ENCODE results near the gene RYR3. TPM values are rescaled to one million over a fixed set of nuclear protein-coding genes. Genes with fewer than 3 reads are reported as not detected.

The RYR3 gene
- total and polyA plus RNA-seq, 10 of the 15 experiments (the other 5 are each of a cell fraction or from before 2014, with no cell fraction given), result under 0.01 to 0.44 (median 0.16) TPM; not detected in 5

DNA sequence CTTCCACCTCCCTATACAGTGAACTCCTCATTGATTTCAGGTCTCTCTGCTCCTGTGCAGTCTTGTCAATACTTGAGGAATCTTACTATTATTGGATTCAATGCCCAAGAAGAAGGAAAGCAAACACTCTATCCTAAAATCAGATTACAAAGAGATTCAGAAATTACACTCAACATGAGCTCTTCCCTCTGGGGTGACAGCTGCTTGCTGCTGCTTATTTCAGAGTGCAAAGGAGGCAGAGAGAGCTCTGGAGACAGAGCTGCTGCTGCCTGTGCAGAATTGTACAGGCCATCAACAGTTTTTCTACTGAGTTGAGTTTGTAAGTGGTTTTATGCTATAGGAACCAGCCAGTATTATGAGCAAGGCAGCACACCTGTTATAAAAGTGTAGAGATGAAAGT, 7.1 kb downstream of the RYR3 start:
- in situ Hi-C loops (cut with MboI) (no loop called here), intact Hi-C loops (cut with micrococcal nuclease; ENCODE audit: unreplicated experiment) (no loop called here)
- H4K20me1 ChIP-seq (ENCODE audit: control insufficient read depth, insufficient read depth), result no peaks in the 10 kb centered on the region
- ChIA-PET SMC1A (ENCODE audit: uncharacterized antibody, unreplicated experiment) (no interaction called here), POLR2A (no interaction called here), RAD21 (ENCODE audit: unreplicated experiment) (no interaction called here), CTCF (no interaction called here)
- no peak overlapping the region for H3K27ac ChIP-seq (ENCODE audit: control insufficient read depth, insufficient read depth)
- no peaks in the 10 kb centered on the region for H3K36me3 ChIP-seq (ENCODE audit: control insufficient read depth in 2 of 2, insufficient read depth in 2 of 2, low read length in 1 of 2)
- no peaks in the 10 kb centered on the region for H3K4me1 ChIP-seq (ENCODE audit: control insufficient read depth, insufficient read depth, low read length)
- FAIRE-seq (no peak), DNase-seq (ENCODE audit: low read depth, low spot score) (no peak), ATAC-seq (no peak)
- H3K9me3 ChIP-seq (replicated peaks; ENCODE audit: control insufficient read depth, insufficient read depth, low read length), result no peaks in the 10 kb centered on the region; the same call in 2 of the 3 replicates
- H3K4me2 ChIP-seq (ENCODE audit: control insufficient read depth, insufficient read depth), result no peak overlapping the region
- no peak overlapping the region for H3K4me3 ChIP-seq
- H3K27me3 ChIP-seq (replicated peaks in 1 of 2; ENCODE audit: control insufficient read depth in 2 of 2, insufficient read depth in 2 of 2, low read length in 1 of 2), result peaks cover 1 to 10% of the 10 kb centered on the region in 2 experiments
- H3K9ac ChIP-seq (ENCODE audit: control insufficient read depth, insufficient read depth, low read length), result no peak overlapping the region
- H2AFZ ChIP-seq (ENCODE audit: control insufficient read depth, low read depth, low read length), result no peak overlapping the region
- no peak for TF ChIP-seq BHLHE40 (IDR thresholded peaks at IDR 0.05; ENCODE audit: borderline replicate concordance in 1 of 2, low read depth in 2 of 2, low read length in 1 of 2)
- TF ChIP-seq POLR2AphosphoS5 (IDR thresholded peaks at IDR 0.05; ENCODE audit: low read length), result no peak
- no peak for TF ChIP-seq ASH2L (IDR thresholded peaks at IDR 0.05; ENCODE audit: borderline replicate concordance, low read depth)
- TF ChIP-seq ZZZ3 (IDR thresholded peaks at IDR 0.05; ENCODE audit: control insufficient read depth, insufficient read length, low read depth), result no peak
- TF ChIP-seq, protein P1, sequence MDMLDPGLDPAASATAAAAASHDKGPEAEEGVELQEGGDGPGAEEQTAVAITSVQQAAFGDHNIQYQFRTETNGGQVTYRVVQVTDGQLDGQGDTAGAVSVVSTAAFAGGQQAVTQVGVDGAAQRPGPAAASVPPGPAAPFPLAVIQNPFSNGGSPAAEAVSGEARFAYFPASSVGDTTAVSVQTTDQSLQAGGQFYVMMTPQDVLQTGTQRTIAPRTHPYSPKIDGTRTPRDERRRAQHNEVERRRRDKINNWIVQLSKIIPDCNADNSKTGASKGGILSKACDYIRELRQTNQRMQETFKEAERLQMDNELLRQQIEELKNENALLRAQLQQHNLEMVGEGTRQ (IDR thresholded peaks at IDR 0.05; ENCODE audit: borderline replicate concordance, low read depth, low read length), result no peak
- BruUV-seq (replicated peaks), result no TSS peak
- no peaks in the 10 kb centered on the region for H3K79me2 ChIP-seq (ENCODE audit: control insufficient read depth, insufficient read depth, low read length)

DNA sequence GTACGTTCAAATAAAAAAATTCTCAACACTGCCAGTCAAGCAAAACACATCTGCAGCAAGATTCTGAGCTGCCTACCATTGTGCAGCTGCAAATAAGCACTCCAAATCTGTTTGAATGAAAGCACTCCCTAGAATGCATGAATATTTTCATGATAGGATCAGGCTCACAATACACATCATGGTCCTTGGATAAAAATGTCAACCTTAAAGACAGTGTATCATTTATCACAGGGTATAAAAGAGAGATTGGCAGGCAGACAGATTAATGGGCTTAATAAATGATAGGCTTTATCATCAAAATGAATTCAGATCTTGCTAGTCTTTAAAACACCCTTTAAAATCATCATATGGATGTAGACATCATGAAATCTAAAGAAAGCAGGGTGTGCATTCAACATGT, 9.2 kb downstream of the RYR3 start:
- in situ Hi-C loops (cut with MboI) (no loop called here), intact Hi-C loops (cut with micrococcal nuclease; ENCODE audit: unreplicated experiment) (no loop called here)
- DNase-seq (ENCODE audit: low read depth, low spot score), result no peak
- H3K27ac ChIP-seq (ENCODE audit: control insufficient read depth, insufficient read depth), result no peak overlapping the region
- 15% methylated on average over 1 of the region's 1 CpG for WGBS (ENCODE audit: insufficient coverage, insufficient replicate concordance, low lambda C conversion rate, missing lambda C conversion rate)
- no peaks in the 10 kb centered on the region for H3K36me3 ChIP-seq (ENCODE audit: control insufficient read depth in 2 of 2, insufficient read depth in 2 of 2, low read length in 1 of 2)
- CTCF ChIA-PET, result no interaction called here
- SMC1A ChIA-PET (ENCODE audit: uncharacterized antibody, unreplicated experiment), result no interaction called here
- H3K27me3 ChIP-seq (replicated peaks in 1 of 2; ENCODE audit: control insufficient read depth in 2 of 2, insufficient read depth in 2 of 2, low read length in 1 of 2), result peaks cover under 1 to 9% of the 10 kb centered on the region in 2 experiments
- no peak for ATAC-seq
- no peak overlapping the region for H3K9ac ChIP-seq (ENCODE audit: control insufficient read depth, insufficient read depth, low read length)
- no peaks in the 10 kb centered on the region for H4K20me1 ChIP-seq (ENCODE audit: control insufficient read depth, insufficient read depth)
- RAD21 ChIA-PET (ENCODE audit: unreplicated experiment), result no interaction called here
- H3K4me3 ChIP-seq, result no peak overlapping the region
- POLR2A ChIA-PET, result no interaction called here
- H3K79me2 ChIP-seq (ENCODE audit: control insufficient read depth, insufficient read depth, low read length), result no peaks in the 10 kb centered on the region
- H3K9me3 ChIP-seq (replicated peaks; ENCODE audit: control insufficient read depth, insufficient read depth, low read length), result no peaks in the 10 kb centered on the region; the same call in 2 of the 3 replicates
- BruUV-seq (replicated peaks), result no TSS peak
- H2AFZ ChIP-seq (ENCODE audit: control insufficient read depth, low read depth, low read length), result no peak overlapping the region
- H3K4me1 ChIP-seq (ENCODE audit: control insufficient read depth, insufficient read depth, low read length), result peaks cover 4% of the 10 kb centered on the region; the same call in 1 of the 2 replicates
- no peak overlapping the region for H3K4me2 ChIP-seq (ENCODE audit: control insufficient read depth, insufficient read depth)
- no peak for FAIRE-seq
- no peak for TF ChIP-seq RAD21 (IDR thresholded peaks at IDR 0.05; ENCODE audit: insufficient read depth, low read depth, low read length)
- TF ChIP-seq SMAD5 (IDR thresholded peaks at IDR 0.05; ENCODE audit: low read depth), result no peak
- TF ChIP-seq KLF5 (IDR thresholded peaks at IDR 0.05; ENCODE audit: partially characterized antibody), result no peak
- TF ChIP-seq, protein P2, sequence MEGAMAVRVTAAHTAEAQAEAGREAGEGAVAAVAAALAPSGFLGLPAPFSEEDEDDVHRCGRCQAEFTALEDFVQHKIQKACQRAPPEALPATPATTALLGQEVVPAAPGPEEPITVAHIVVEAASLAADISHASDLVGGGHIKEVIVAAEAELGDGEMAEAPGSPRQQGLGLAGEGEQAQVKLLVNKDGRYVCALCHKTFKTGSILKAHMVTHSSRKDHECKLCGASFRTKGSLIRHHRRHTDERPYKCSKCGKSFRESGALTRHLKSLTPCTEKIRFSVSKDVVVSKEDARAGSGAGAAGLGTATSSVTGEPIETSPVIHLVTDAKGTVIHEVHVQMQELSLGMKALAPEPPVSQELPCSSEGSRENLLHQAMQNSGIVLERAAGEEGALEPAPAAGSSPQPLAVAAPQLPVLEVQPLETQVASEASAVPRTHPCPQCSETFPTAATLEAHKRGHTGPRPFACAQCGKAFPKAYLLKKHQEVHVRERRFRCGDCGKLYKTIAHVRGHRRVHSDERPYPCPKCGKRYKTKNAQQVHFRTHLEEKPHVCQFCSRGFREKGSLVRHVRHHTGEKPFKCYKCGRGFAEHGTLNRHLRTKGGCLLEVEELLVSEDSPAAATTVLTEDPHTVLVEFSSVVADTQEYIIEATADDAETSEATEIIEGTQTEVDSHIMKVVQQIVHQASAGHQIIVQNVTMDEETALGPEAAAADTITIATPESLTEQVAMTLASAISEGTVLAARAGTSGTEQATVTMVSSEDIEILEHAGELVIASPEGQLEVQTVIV (IDR thresholded peaks at IDR 0.05; ENCODE audit: borderline replicate concordance, partially characterized antibody), result no peak
- TF ChIP-seq, protein P3, sequence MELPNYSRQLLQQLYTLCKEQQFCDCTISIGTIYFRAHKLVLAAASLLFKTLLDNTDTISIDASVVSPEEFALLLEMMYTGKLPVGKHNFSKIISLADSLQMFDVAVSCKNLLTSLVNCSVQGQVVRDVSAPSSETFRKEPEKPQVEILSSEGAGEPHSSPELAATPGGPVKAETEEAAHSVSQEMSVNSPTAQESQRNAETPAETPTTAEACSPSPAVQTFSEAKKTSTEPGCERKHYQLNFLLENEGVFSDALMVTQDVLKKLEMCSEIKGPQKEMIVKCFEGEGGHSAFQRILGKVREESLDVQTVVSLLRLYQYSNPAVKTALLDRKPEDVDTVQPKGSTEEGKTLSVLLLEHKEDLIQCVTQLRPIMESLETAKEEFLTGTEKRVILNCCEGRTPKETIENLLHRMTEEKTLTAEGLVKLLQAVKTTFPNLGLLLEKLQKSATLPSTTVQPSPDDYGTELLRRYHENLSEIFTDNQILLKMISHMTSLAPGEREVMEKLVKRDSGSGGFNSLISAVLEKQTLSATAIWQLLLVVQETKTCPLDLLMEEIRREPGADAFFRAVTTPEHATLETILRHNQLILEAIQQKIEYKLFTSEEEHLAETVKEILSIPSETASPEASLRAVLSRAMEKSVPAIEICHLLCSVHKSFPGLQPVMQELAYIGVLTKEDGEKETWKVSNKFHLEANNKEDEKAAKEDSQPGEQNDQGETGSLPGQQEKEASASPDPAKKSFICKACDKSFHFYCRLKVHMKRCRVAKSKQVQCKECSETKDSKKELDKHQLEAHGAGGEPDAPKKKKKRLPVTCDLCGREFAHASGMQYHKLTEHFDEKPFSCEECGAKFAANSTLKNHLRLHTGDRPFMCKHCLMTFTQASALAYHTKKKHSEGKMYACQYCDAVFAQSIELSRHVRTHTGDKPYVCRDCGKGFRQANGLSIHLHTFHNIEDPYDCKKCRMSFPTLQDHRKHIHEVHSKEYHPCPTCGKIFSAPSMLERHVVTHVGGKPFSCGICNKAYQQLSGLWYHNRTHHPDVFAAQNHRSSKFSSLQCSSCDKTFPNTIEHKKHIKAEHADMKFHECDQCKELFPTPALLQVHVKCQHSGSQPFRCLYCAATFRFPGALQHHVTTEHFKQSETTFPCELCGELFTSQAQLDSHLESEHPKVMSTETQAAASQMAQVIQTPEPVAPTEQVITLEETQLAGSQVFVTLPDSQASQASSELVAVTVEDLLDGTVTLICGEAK (IDR thresholded peaks at IDR 0.05; ENCODE audit: borderline replicate concordance), result no peak
- TF ChIP-seq CREB1 (IDR thresholded peaks at IDR 0.05; ENCODE audit: low read depth), result no peak
